ENCODE measurements around the gene ST8SIA6.

DNA sequence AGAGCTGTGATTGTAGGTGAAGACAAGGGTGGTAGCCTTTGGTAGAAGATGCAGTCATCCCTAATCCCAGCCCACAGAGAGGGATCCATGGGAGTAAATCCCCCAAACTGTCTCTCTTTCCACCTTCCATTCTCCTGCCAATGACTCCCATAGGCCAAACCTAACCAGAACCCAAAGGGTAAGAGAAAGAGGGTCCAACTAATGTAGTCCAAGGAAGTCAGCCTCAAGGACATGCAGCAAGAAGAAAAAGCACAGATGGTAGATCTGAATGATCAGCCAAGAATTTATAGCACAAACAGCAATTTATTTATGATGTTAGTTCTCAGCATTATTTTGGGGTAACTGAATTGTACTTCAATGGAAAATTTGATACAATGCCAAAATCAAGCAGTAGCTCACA, 87.7 kb downstream of the ST8SIA6 start:
- no peak for TF ChIP-seq POLR2A (IDR thresholded peaks at IDR 0.05; ENCODE audit: low read depth, low read length)
- TF ChIP-seq POLR2AphosphoS5 (IDR thresholded peaks at IDR 0.05; ENCODE audit: low read depth, low read length) = no peak
- TF ChIP-seq TAF1 (IDR thresholded peaks at IDR 0.05; ENCODE audit: borderline replicate concordance, low read depth, low read length) = no peak
